NB4 (cell line): Measurements from ENCODE around the gene UQCC5.

Experiments used
- DNase-seq: peaks from one replicate; pipeline ENCODE4 v3.0.0; 2010; ENCODE audit warnings: low read depth
- H3K4me3 ChIP-seq: one replicate; pipeline ENCODE4 v1.5.1; 2011; ENCODE audit warnings: mild to moderate bottlenecking, low read depth, low read length, moderate library complexity
- CTCF ChIP-seq: IDR thresholded peaks from one replicate; pipeline ENCODE4 v1.5.1; 2012; ENCODE audit warnings: low read depth, low read length
- MYC ChIP-seq: IDR thresholded peaks from 2 replicates; pipeline ENCODE4 v1.6.1; 2011; ENCODE audit warnings: low read depth, low read length
- POLR2A ChIP-seq: IDR thresholded peaks from 2 replicates; pipeline ENCODE4 v1.6.1; 2011; ENCODE audit warnings: mild to moderate bottlenecking; ENCODE audit not compliant: insufficient read length; ENCODE audit errors: extremely low read depth
- TF ChIP-seq, protein P1 (sequence below): IDR thresholded peaks from 2 replicates; pipeline ENCODE4 v1.6.1; 2011; ENCODE audit warnings: low read depth, low read length

UQCC5 gene

DNA sequence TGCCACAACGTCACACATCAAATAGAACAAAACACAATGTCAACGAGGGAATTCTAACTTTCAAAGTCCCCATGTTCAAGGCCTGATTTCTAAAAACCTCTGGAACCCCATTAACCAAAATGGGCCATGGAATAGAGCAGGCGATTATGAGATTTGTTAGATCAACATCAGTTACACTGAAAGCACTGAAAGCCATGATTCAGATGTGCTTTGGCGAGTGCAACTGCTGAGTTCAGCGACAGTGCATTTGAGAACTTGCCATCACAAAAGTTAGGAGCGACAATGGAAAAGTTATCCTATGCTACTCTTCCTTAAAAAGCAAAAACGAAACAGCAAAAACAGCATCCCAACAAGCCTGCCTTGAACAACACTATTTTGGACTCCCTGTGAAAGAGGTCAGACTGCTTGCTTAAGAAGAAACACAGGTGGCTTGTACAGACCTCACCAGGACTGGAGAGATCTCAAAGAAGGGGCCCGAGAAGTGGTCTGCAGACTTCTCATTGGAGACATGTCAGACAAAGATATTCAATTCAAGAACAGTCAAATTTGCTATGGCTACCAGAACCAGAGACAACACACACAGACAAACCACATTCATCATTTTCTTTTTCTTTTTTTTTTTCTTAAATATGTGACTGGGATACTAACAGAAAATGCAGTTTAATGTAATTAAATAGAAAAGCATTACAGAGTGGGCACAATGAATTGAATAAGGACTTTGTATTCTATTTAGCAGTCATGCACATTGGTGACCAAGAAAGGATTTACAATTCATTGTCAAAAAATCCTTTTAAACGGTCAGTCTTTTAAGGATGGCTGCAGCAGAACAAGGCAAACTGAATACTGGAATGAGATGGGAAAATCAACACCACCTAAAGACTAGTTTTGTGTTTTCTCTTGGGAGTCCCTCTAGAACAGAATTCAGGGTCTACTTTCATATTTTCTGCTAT lies 20.9 kb downstream of the UQCC5 start:
- no peak for DNase-seq
- no peak overlapping the region for H3K4me3 ChIP-seq
- TF ChIP-seq POLR2A, result no peak
- TF ChIP-seq, protein P1, sequence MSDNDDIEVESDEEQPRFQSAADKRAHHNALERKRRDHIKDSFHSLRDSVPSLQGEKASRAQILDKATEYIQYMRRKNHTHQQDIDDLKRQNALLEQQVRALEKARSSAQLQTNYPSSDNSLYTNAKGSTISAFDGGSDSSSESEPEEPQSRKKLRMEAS, result no peak
- no peak for TF ChIP-seq CTCF
- no peak for TF ChIP-seq MYC

GRCh38 chr3:52558436-52558835 lies 22.0 kb downstream of the UQCC5 start:
- no peak for DNase-seq
- TF ChIP-seq, protein P1, result no peak
- TF ChIP-seq POLR2A (no peak), CTCF (no peak), MYC (no peak)
- H3K4me3 ChIP-seq, result no peak overlapping the region

DNA sequence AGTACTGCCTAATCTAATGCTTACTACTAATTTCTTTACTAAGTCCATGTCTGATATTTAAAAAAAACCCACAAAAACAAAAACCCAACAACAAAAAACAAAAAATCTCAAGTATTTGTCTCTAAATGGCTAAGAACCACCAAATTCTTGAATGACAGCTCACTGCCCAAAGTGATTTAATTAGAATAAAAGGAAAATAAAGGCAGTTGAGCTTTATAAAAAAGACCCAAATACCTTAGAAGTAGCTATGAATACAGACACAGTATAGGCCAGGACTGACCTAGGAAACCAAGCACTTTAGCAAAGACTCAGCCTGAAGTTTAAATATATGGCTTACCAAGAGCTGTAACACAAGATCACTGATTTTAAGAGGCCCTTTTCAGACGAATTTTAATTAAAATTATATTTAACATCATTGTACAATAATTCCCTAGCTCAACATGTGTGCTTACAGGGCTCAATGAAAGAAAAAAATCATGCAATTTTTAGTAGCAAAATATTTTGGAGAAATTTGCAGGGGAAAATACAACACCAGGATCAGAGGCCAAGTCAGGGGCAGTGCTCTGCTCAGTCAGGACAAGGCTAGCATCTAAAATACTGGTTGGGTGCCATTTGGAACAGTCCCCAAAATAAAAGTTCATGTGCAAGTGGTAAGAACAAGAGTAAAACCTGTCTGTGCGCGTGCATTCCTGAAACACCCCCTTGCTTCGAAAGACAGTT lies 24.8 kb downstream of the UQCC5 start:
- TF ChIP-seq, protein P1, result no peak
- DNase-seq, result no peak
- no peak overlapping the region for H3K4me3 ChIP-seq

- no peak for DNase-seq
- no peak for TF ChIP-seq MYC
- TF ChIP-seq POLR2A, result no peak
- TF ChIP-seq CTCF, result no peak
- TF ChIP-seq, protein P1, result no peak
- no peak overlapping the region for H3K4me3 ChIP-seq
These were observed 27.6 kb downstream of the UQCC5 start for GRCh38 chr3:52563984-52564383.

- no peak for DNase-seq
- TF ChIP-seq, protein P1, result no peak
- TF ChIP-seq MYC (no peak), CTCF (no peak), POLR2A (no peak)
- no peak overlapping the region for H3K4me3 ChIP-seq
These were observed 31.7 kb downstream of the UQCC5 start for GRCh38 chr3:52568069-52568468.

DNA sequence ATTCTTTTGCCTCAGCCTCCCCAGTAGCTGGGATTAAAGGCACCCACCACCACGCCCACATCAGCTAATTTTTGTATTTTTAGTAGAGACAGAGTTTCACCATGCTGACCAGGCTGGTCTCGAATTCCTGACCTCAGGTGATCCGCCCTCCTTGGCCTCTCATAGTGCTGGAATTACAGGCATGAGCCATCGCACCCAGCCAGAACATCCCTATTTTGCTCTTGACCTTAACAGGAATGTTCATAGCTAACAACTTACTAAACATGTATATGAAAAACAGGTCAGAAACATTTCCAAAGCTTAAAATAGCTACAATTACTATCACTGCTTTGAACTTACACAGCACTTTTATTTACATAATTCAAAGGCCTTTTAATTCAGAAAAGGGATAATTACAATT lies 33.7 kb downstream of the UQCC5 start:
- no peak overlapping the region for H3K4me3 ChIP-seq
- TF ChIP-seq CTCF (no peak), POLR2A (no peak), MYC (no peak)
- TF ChIP-seq, protein P1, result no peak
- no peak for DNase-seq
